ENCODE measurements around the gene GALK2. TPM values are rescaled to one million over a fixed set of nuclear protein-coding genes. Genes with fewer than 3 reads are reported as not detected.

The GALK2 gene
- total and polyA plus RNA-seq, 2 experiments from 2014 or later = 11.5 to 23.0 TPM

DNA sequence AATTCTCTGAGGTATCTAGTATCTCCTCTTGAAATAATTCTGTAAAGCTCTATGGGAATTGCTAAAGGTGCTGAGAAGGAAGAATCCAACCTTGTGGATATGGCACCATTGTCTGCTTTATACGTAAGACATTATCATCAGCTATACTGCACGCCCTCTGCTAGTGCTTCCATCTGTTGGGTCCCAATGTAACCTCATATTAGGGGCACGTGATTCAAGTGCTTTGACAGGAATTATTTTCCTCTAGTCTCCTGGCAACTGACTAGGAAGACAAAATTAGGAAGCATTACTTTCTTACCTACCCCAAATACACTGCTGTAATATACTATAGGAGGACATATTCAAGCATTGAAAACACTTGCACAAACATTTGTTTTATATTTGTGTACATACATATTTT, 38.6 kb upstream of the GALK2 start:
- no peaks in the 10 kb centered on the region for H3K27me3 ChIP-seq (ENCODE audit: insufficient read depth)
- H3K4me2 ChIP-seq = no peak overlapping the region
- H4K20me1 ChIP-seq (replicated peaks; ENCODE audit: insufficient read depth) = no peaks in the 10 kb centered on the region; the same call in 1 of the 2 replicates
- TF ChIP-seq EZH2 (IDR thresholded peaks at IDR 0.05; ENCODE audit: low read depth, unreplicated experiment) = no peak
- TF ChIP-seq, protein P1, sequence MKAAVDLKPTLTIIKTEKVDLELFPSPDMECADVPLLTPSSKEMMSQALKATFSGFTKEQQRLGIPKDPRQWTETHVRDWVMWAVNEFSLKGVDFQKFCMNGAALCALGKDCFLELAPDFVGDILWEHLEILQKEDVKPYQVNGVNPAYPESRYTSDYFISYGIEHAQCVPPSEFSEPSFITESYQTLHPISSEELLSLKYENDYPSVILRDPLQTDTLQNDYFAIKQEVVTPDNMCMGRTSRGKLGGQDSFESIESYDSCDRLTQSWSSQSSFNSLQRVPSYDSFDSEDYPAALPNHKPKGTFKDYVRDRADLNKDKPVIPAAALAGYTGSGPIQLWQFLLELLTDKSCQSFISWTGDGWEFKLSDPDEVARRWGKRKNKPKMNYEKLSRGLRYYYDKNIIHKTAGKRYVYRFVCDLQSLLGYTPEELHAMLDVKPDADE (IDR thresholded peaks at IDR 0.05) = no peak
- no peak for TF ChIP-seq POLR2AphosphoS5 (IDR thresholded peaks at IDR 0.05; ENCODE audit: low read depth)
- TF ChIP-seq NANOG (IDR thresholded peaks at IDR 0.05; ENCODE audit: borderline replicate concordance) = no peak
- TF ChIP-seq CREB1 (CRISPR knock-in tag; IDR thresholded peaks at IDR 0.05; ENCODE audit: low read depth) = no peak
- no peak for TF ChIP-seq JUNB (IDR thresholded peaks at IDR 0.05; ENCODE audit: unreplicated experiment)
- TF ChIP-seq EZH2phosphoT487 (IDR thresholded peaks at IDR 0.05; ENCODE audit: unreplicated experiment) = no peak
- H2AFZ ChIP-seq = no peak overlapping the region
- no peaks in the 10 kb centered on the region for H3K4me1 ChIP-seq (ENCODE audit: insufficient read depth)
- H3K4me1 Mint-ChIP-seq = no peaks in the 10 kb centered on the region
- H3F3A ChIP-seq (replicated peaks; ENCODE audit: low read depth) = no peaks in the 10 kb centered on the region
- H3K4me3 Mint-ChIP-seq = no peak overlapping the region
- H3K4me3 ChIP-seq = no peak overlapping the region
- H3K36me3 ChIP-seq (ENCODE audit: insufficient read depth) = peaks cover 60% of the 10 kb centered on the region
- no peaks in the 10 kb centered on the region for H3K9me2 ChIP-seq (ENCODE audit: insufficient read depth)
- DNase-seq (ENCODE audit: low spot score) (no peak), ATAC-seq (no peak)
- no peak overlapping the region for H3K27ac ChIP-seq (ENCODE audit: low read depth)
- H3K9me3 Mint-ChIP-seq = no peaks in the 10 kb centered on the region
- H3K27ac Mint-ChIP-seq = no peak overlapping the region
- H3K79me2 ChIP-seq (replicated peaks; ENCODE audit: insufficient read depth) = no peaks in the 10 kb centered on the region
- no peaks in the 10 kb centered on the region for H3K27me3 Mint-ChIP-seq (ENCODE audit: insufficient read depth, low read depth, poor library complexity)
- peaks cover 57% of the 10 kb centered on the region for H3K36me3 Mint-ChIP-seq (ENCODE audit: low read depth)

DNA sequence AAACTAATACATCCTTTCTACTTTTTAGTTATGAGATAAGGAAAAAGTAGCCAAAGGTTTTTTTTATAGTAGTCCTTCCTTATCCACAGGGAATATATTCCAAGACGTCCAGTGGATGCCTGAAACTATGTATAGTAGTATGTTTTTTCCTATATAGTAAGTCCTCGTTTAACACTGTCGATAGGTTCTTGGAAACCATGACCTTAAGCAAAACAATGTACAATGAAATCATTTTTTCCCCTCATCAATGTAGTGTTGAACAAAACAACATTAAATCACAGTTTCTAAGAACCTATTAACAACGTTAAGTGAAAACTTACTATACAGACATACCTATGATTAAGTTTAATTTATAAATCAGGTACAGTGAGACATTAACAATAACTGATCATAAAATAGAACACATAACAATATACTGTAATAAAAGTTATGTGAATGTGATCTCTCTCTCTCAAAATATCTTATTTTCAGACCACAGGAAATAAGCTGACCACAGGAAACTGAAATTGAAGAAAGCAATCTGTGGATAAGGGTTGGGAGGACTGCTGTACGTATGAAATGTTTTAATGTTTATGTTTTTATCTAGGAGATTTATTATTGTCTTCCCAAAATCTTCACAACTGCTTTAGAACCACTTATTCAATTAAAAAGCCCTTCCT, 35.2 kb upstream of the GALK2 start:
- Histone ChIP-seq H3K36me3 (ENCODE audit: insufficient read depth) (peaks cover 63% of the 10 kb centered on the region), H4K20me1 (replicated peaks; ENCODE audit: insufficient read depth) (peaks cover 12% of the 10 kb centered on the region), H3K27me3 (ENCODE audit: insufficient read depth) (no peaks in the 10 kb centered on the region), H3K79me2 (replicated peaks; ENCODE audit: insufficient read depth) (peaks cover 6% of the 10 kb centered on the region; the same call in 1 of the 2 replicates), H3K4me3 (no peak overlapping the region), H3K4me1 (ENCODE audit: insufficient read depth) (no peaks in the 10 kb centered on the region), H2AFZ (no peak overlapping the region), H3K27ac (ENCODE audit: low read depth) (no peak overlapping the region), H3K4me2 (no peak overlapping the region), H3F3A (replicated peaks; ENCODE audit: low read depth) (no peaks in the 10 kb centered on the region), H3K9me2 (ENCODE audit: insufficient read depth) (no peaks in the 10 kb centered on the region)
- ATAC-seq (no peak), DNase-seq (ENCODE audit: low spot score) (no peak)
- H3K9me3 Mint-ChIP-seq = no peaks in the 10 kb centered on the region
- H3K27ac Mint-ChIP-seq = no peak overlapping the region
- H3K27me3 Mint-ChIP-seq (ENCODE audit: insufficient read depth, low read depth, poor library complexity) = no peaks in the 10 kb centered on the region
- no peak for TF ChIP-seq EZH2phosphoT487 (IDR thresholded peaks at IDR 0.05; ENCODE audit: unreplicated experiment)
- TF ChIP-seq, protein P2, sequence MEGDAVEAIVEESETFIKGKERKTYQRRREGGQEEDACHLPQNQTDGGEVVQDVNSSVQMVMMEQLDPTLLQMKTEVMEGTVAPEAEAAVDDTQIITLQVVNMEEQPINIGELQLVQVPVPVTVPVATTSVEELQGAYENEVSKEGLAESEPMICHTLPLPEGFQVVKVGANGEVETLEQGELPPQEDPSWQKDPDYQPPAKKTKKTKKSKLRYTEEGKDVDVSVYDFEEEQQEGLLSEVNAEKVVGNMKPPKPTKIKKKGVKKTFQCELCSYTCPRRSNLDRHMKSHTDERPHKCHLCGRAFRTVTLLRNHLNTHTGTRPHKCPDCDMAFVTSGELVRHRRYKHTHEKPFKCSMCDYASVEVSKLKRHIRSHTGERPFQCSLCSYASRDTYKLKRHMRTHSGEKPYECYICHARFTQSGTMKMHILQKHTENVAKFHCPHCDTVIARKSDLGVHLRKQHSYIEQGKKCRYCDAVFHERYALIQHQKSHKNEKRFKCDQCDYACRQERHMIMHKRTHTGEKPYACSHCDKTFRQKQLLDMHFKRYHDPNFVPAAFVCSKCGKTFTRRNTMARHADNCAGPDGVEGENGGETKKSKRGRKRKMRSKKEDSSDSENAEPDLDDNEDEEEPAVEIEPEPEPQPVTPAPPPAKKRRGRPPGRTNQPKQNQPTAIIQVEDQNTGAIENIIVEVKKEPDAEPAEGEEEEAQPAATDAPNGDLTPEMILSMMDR (conservative IDR thresholded peaks at IDR 0.05; ENCODE audit: low read depth in 2 of 2) = no peak
- H3K4me3 Mint-ChIP-seq = no peak overlapping the region
- peaks cover 50% of the 10 kb centered on the region for H3K36me3 Mint-ChIP-seq (ENCODE audit: low read depth)
- no peaks in the 10 kb centered on the region for H3K4me1 Mint-ChIP-seq
